Liver (tissue), 9 donors: ENCODE results near the gene SMOC2. TPM values are rescaled to one million over a fixed set of nuclear protein-coding genes. Genes with fewer than 3 reads are reported as not detected.
A peak's percentile ranks its signal among the peaks of the same experiment; 100 is the strongest.

ENCODE experiments used
- DNase-seq: peaks from one replicate; pipeline ENCODE4 v3.0.0-alpha.2; 2017; ENCODE audit warnings: low spot score
- H3K27ac ChIP-seq, 2 donors: one replicate each; pipeline ENCODE4 v1.7.0; 2013; ENCODE audit warnings: inconsistent platforms in 2 of 2, low read length in 2 of 2, control low read depth in 1 of 2, low read depth in 1 of 2, mild to moderate bottlenecking in 1 of 2
- H3K27me3 ChIP-seq, 4 donors: one replicate each; pipeline versions ENCODE4 v1.6.1 to v1.7.0; 2013; ENCODE audit warnings: low read length in 3 of 4, inconsistent platforms in 1 of 4, mild to moderate bottlenecking in 1 of 4, moderate library complexity in 1 of 4; ENCODE audit not compliant: control insufficient read depth in 4 of 4, insufficient read depth in 4 of 4
- H3K36me3 ChIP-seq, 4 donors: one replicate each; pipeline versions ENCODE4 v1.6.1 to v1.7.0; 2013; ENCODE audit warnings: low read length in 3 of 4, mild to moderate bottlenecking in 3 of 4, low read depth in 1 of 4, moderate library complexity in 1 of 4; ENCODE audit not compliant: control insufficient read depth in 4 of 4, insufficient read depth in 3 of 4
- H3K4me1 ChIP-seq, 4 donors: one replicate each; pipeline versions ENCODE4 v1.6.1 to v1.7.0; 2013; ENCODE audit warnings: low read length in 3 of 4, mild to moderate bottlenecking in 3 of 4, moderate library complexity in 1 of 4; ENCODE audit not compliant: control insufficient read depth in 4 of 4, insufficient read depth in 4 of 4
- H3K4me3 ChIP-seq, 3 donors: one replicate each; pipeline versions ENCODE4 v1.6.1 to v1.7.0; 2013; ENCODE audit warnings: low read length in 3 of 3, control low read depth in 1 of 3, low read depth in 1 of 3, mild to moderate bottlenecking in 1 of 3
- H3K9ac ChIP-seq, 2 donors: one replicate each; pipeline ENCODE4 v1.7.0; 2013; ENCODE audit warnings: low read length in 2 of 2, mild to moderate bottlenecking in 2 of 2, moderate library complexity in 2 of 2, control low read depth in 1 of 2, low read depth in 1 of 2
- H3K9me3 ChIP-seq, 4 donors: one replicate each; pipeline versions ENCODE4 v1.6.1 to v1.7.0; 2013; ENCODE audit warnings: low read length in 3 of 4; ENCODE audit not compliant: control insufficient read depth in 4 of 4
- EGR1 ChIP-seq, 2 donors: IDR thresholded peaks; 2 replicates each; pipeline ENCODE4 v1.6.1; 2016 to 2018; ENCODE audit warnings: antibody characterized with exemption in 2 of 2, low read depth in 2 of 2
- FOXA1 ChIP-seq: IDR thresholded peaks from 2 replicates; pipeline ENCODE4 v1.6.1; 2016; ENCODE audit warnings: antibody characterized with exemption
- FOXA2 ChIP-seq: IDR thresholded peaks from 2 replicates; pipeline ENCODE4 v1.6.1; 2016; ENCODE audit warnings: antibody characterized with exemption
- GABPA ChIP-seq, 2 donors: IDR thresholded peaks in 1 of 2; conservative IDR thresholded peaks in 1 of 2; 2 replicates each; pipeline ENCODE4 v1.6.1; 2016; ENCODE audit warnings: antibody characterized with exemption in 2 of 2, mild to moderate bottlenecking in 1 of 2, moderate library complexity in 1 of 2
- HNF4A ChIP-seq, 2 donors: conservative IDR thresholded peaks; 2 replicates each; pipeline ENCODE4 v1.6.1; 2016; ENCODE audit warnings: antibody characterized with exemption in 2 of 2, mild to moderate bottlenecking in 2 of 2
- HNF4G ChIP-seq: IDR thresholded peaks from 2 replicates; pipeline ENCODE4 v1.6.1; 2016; ENCODE audit warnings: antibody characterized with exemption
- JUND ChIP-seq, 2 donors: IDR thresholded peaks; 2 replicates each; pipeline ENCODE4 v1.6.1; 2016; ENCODE audit warnings: antibody characterized with exemption in 2 of 2
- NR2F2 ChIP-seq: IDR thresholded peaks from 2 replicates; pipeline ENCODE4 v1.6.1; 2016; ENCODE audit warnings: antibody characterized with exemption
- RXRA ChIP-seq, 2 donors: IDR thresholded peaks; 2 replicates each; pipeline ENCODE4 v1.6.1; 2017 to 2018; ENCODE audit warnings: antibody characterized with exemption in 2 of 2, mild to moderate bottlenecking in 1 of 2
- SP1 ChIP-seq: IDR thresholded peaks from 2 replicates; pipeline ENCODE4 v1.6.1; 2018; ENCODE audit warnings: antibody characterized with exemption, mild to moderate bottlenecking
- TAF1 ChIP-seq: conservative IDR thresholded peaks from 2 replicates; pipeline ENCODE4 v1.6.1; 2016; ENCODE audit warnings: antibody characterized with exemption, mild to moderate bottlenecking
- YY1 ChIP-seq: IDR thresholded peaks from 2 replicates; pipeline ENCODE4 v1.6.1; 2016; ENCODE audit warnings: antibody characterized with exemption, mild to moderate bottlenecking
- ZBTB33 ChIP-seq: IDR thresholded peaks from 2 replicates; pipeline ENCODE4 v1.6.1; 2016; ENCODE audit warnings: antibody characterized with exemption
- WGBS: extraction: QIAGEN DNeasy Blood & Tissue Kit; methylation state at CpG from one replicate; pipeline ENCODE4 v1.1.7; 2013; 5-methylcytosine and 5-hydroxymethylcytosine counted together
- polyA plus RNA-seq, 2 donors: library from polyadenylated mRNA; stranded (reverse) in 1 of 2; unstranded in 1 of 2; fragments of 200-250 nt in 1 of 2; fragments of >200 nt in 1 of 2; fragmentation: Nextera tagmentation in 1 of 2; extraction: Ambion mirVana in 1 of 2; gene quantifications; one replicate each; pipeline versions ENCODE4 v1.2.1 to v1.2.3, GENCODE V29; 2013 to 2015
- total RNA-seq, 2 donors: library from RNA; depleted of rRNA; stranded (reverse); fragments of >200 nt; gene quantifications; one replicate each; pipeline ENCODE4 v1.2.3, GENCODE V29; 2014
- TF ChIP-seq, protein P1 (sequence below): IDR thresholded peaks from 2 replicates; pipeline ENCODE4 v1.6.1; 2016; ENCODE audit warnings: antibody characterized with exemption
- TF ChIP-seq, protein P2 (sequence below): fragments of 150-350 bp; IDR thresholded peaks from 2 replicates; pipeline ENCODE4 v1.5.1; 2017; ENCODE audit warnings: improper control_type of control experiment, low read depth, low read length; ENCODE audit not compliant: missing input control
- TF ChIP-seq, protein P3 (sequence below): IDR thresholded peaks from 2 replicates; pipeline ENCODE4 v1.6.1; 2016; ENCODE audit warnings: antibody characterized with exemption, mild to moderate bottlenecking
- TF ChIP-seq, protein P4 (sequence below): IDR thresholded peaks from 2 replicates; pipeline ENCODE4 v1.6.1; 2016; ENCODE audit warnings: antibody characterized with exemption
- donor health status: healthy.
- donor health status: healthy.
- donor health status: healthy.
- donor health status: healthy.
- donor health status: healthy.

SMOC2 gene
- total and polyA plus RNA-seq, 4 donors: 0.23 to 1.9 (median 1.1) TPM

- H3K27me3 ChIP-seq: no peaks in the 10 kb centered on the region
- WGBS: 87% methylated on average over 21 of the region's 21 CpGs
- H3K27ac ChIP-seq: no peak overlapping the region
- no peak overlapping the region for H3K4me3 ChIP-seq
- no peak for TF ChIP-seq RXRA (IDR thresholded peaks at IDR 0.05)
- TF ChIP-seq ZBTB33: no peak
- no peak for TF ChIP-seq GABPA (IDR thresholded peaks at IDR 0.05 in 1 of 2, conservative IDR thresholded peaks at IDR 0.05 in 1 of 2)
- TF ChIP-seq JUND (IDR thresholded peaks at IDR 0.05): no peak
- TF ChIP-seq, protein P1, sequence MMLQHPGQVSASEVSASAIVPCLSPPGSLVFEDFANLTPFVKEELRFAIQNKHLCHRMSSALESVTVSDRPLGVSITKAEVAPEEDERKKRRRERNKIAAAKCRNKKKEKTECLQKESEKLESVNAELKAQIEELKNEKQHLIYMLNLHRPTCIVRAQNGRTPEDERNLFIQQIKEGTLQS: no peak
- no peak for TF ChIP-seq EGR1 (IDR thresholded peaks at IDR 0.05; ENCODE audit: low read depth in 2 of 2)
- TF ChIP-seq, protein P2, sequence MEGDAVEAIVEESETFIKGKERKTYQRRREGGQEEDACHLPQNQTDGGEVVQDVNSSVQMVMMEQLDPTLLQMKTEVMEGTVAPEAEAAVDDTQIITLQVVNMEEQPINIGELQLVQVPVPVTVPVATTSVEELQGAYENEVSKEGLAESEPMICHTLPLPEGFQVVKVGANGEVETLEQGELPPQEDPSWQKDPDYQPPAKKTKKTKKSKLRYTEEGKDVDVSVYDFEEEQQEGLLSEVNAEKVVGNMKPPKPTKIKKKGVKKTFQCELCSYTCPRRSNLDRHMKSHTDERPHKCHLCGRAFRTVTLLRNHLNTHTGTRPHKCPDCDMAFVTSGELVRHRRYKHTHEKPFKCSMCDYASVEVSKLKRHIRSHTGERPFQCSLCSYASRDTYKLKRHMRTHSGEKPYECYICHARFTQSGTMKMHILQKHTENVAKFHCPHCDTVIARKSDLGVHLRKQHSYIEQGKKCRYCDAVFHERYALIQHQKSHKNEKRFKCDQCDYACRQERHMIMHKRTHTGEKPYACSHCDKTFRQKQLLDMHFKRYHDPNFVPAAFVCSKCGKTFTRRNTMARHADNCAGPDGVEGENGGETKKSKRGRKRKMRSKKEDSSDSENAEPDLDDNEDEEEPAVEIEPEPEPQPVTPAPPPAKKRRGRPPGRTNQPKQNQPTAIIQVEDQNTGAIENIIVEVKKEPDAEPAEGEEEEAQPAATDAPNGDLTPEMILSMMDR: no peak
- TF ChIP-seq YY1: no peak
- TF ChIP-seq HNF4A (conservative IDR thresholded peaks at IDR 0.05): no peak
- no peak for TF ChIP-seq NR2F2
- H3K36me3 ChIP-seq: no peaks in the 10 kb centered on the region
- no peaks in the 10 kb centered on the region for H3K4me1 ChIP-seq
- DNase-seq: no peak
- H3K9ac ChIP-seq: no peak overlapping the region
- peaks cover 0 to 2% (median 0%) of the 10 kb centered on the region in 4 donors for H3K9me3 ChIP-seq
Observed at GRCh38 chr6:168411130-168411529, 29.9 kb upstream of the SMOC2 start.

GRCh38 chr6:168411793-168412192 lies 29.2 kb upstream of the SMOC2 start:
- 91% methylated on average over 28 of the region's 28 CpGs for WGBS
- Histone ChIP-seq H3K9me3 (peaks cover 0 to 2% (median 0%) of the 10 kb centered on the region in 4 donors), H3K36me3 (no peaks in the 10 kb centered on the region), H3K9ac (no peak overlapping the region), H3K4me1 (no peaks in the 10 kb centered on the region), H3K27ac (no peak overlapping the region), H3K4me3 (no peak overlapping the region), H3K27me3 (no peaks in the 10 kb centered on the region)
- TF ChIP-seq SP1: no peak
- TF ChIP-seq RXRA (IDR thresholded peaks at IDR 0.05): no peak
- TF ChIP-seq TAF1: no peak
- TF ChIP-seq, protein P2: no peak
- TF ChIP-seq, protein P1: no peak
- no peak for TF ChIP-seq HNF4G
- no peak for TF ChIP-seq JUND (IDR thresholded peaks at IDR 0.05)
- TF ChIP-seq, protein P3, sequence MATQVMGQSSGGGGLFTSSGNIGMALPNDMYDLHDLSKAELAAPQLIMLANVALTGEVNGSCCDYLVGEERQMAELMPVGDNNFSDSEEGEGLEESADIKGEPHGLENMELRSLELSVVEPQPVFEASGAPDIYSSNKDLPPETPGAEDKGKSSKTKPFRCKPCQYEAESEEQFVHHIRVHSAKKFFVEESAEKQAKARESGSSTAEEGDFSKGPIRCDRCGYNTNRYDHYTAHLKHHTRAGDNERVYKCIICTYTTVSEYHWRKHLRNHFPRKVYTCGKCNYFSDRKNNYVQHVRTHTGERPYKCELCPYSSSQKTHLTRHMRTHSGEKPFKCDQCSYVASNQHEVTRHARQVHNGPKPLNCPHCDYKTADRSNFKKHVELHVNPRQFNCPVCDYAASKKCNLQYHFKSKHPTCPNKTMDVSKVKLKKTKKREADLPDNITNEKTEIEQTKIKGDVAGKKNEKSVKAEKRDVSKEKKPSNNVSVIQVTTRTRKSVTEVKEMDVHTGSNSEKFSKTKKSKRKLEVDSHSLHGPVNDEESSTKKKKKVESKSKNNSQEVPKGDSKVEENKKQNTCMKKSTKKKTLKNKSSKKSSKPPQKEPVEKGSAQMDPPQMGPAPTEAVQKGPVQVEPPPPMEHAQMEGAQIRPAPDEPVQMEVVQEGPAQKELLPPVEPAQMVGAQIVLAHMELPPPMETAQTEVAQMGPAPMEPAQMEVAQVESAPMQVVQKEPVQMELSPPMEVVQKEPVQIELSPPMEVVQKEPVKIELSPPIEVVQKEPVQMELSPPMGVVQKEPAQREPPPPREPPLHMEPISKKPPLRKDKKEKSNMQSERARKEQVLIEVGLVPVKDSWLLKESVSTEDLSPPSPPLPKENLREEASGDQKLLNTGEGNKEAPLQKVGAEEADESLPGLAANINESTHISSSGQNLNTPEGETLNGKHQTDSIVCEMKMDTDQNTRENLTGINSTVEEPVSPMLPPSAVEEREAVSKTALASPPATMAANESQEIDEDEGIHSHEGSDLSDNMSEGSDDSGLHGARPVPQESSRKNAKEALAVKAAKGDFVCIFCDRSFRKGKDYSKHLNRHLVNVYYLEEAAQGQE: no peak
- TF ChIP-seq FOXA1: no peak
- TF ChIP-seq ZBTB33: no peak
- TF ChIP-seq, protein P4, sequence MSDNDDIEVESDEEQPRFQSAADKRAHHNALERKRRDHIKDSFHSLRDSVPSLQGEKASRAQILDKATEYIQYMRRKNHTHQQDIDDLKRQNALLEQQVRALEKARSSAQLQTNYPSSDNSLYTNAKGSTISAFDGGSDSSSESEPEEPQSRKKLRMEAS: no peak
- TF ChIP-seq FOXA2: no peak
- no peak for TF ChIP-seq HNF4A (conservative IDR thresholded peaks at IDR 0.05)
- no peak for TF ChIP-seq GABPA (IDR thresholded peaks at IDR 0.05 in 1 of 2, conservative IDR thresholded peaks at IDR 0.05 in 1 of 2)
- TF ChIP-seq YY1: no peak
- TF ChIP-seq NR2F2: no peak
- DNase-seq: peak; percentile 1
